Activated CD4-positive, alpha-beta T cell treated with anti-CD3 and anti-CD28 coated beads, Interleukin-2, Interleukin-6, amounts not matched to agents 100 ng/mL and 50 ng/mL, durations not matched to agents 16 hours and 8 hours (primary cell): ENCODE results near the gene PODXL2.
"Not testable (repeated sequence)": the region's sequence is repeated elsewhere in the genome, so short reads cannot be mapped to it uniquely, and the experiment has no call there.

Experiments used
- DNase-seq: peaks from one replicate; pipeline ENCODE4 v3.0.0-alpha.2; 2020

The PODXL2 gene

GRCh38 chr3:127675651-127676391, 46.8 kb downstream of the PODXL2 start:
- no peak for DNase-seq

GRCh38 chr3:127676456-127676855, 47.5 kb downstream of the PODXL2 start:
- DNase-seq = no peak

DNA sequence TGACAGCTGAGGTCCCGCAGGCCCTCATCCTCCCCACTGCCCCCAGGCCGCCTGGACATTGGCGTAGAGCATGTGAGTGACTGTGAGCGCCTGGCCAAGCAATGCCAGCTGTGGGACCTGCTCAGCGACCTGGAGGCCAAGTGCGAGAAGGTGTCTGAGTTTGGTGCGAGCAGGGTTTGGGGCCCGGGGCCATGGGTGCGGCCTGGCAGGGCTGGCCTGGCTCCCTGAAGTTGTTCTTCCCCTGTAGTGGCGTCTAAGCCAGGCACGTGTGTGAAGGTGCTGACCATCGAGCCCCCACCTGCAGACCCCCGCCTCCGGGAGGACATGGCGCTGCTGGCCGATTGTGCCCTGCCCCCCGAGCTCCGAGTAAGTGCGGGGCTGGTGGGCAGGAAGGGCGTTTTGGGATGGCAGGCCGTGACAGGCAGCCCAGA, 48.0 kb downstream of the PODXL2 start:
- DNase-seq = no peak

- no peak for DNase-seq
These were observed 48.7 kb downstream of the PODXL2 start for GRCh38 chr3:127677541-127678314.

- no peak for DNase-seq
These were observed 49.3 kb downstream of the PODXL2 start for GRCh38 chr3:127678315-127678599.

GRCh38 chr3:127678611-127679533, 49.9 kb downstream of the PODXL2 start:
- DNase-seq = no peak

- DNase-seq = no peak
These were observed 50.7 kb downstream of the PODXL2 start for GRCh38 chr3:127679534-127680145.

GRCh38 chr3:127680146-127680661, 51.2 kb downstream of the PODXL2 start:
- DNase-seq = no peak

DNA sequence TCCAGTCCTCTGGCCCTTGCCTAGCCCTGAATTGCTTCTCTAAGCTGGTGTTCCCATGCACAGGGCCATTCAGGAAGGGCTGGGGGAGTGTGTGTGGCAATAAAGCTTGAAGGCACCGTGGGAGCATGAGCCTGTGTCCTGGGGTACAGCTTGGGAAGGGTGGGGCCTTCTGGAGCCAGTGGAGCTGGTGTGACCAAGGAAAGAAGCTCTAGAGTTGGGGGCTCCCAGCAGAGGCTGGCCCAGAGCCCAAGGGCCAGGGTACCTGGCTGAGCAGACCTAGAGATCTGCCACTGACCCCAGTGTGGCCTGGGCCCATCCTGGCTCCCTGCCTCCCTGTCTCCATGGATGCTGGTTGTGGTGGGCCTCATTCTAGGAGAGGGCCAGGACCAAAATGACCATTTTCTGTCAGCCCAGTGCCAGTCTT, 51.8 kb downstream of the PODXL2 start:
- DNase-seq = no peak

DNA sequence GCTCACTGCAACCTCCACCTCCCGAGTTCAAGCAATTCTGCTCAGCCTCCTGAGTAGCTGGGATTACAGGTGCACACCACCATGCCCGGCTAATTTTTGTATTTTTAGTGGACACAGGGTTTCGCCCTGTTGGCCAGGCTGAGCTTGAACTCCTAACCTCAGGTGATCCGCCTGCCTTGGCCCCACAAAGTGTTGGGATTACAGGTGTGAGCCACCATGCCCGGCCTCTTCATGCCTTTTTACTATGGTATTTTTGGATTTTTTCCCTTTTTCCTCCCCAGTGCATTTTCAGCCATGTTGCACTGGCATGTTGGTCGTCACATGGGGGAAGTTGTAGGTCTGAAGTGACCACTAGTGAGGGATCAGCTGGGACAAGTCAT, 53.2 kb downstream of the PODXL2 start:
- not testable (repeated sequence) for DNase-seq

- no peak for DNase-seq
These were observed 53.6 kb downstream of the PODXL2 start for GRCh38 chr3:127682561-127682960.

DNA sequence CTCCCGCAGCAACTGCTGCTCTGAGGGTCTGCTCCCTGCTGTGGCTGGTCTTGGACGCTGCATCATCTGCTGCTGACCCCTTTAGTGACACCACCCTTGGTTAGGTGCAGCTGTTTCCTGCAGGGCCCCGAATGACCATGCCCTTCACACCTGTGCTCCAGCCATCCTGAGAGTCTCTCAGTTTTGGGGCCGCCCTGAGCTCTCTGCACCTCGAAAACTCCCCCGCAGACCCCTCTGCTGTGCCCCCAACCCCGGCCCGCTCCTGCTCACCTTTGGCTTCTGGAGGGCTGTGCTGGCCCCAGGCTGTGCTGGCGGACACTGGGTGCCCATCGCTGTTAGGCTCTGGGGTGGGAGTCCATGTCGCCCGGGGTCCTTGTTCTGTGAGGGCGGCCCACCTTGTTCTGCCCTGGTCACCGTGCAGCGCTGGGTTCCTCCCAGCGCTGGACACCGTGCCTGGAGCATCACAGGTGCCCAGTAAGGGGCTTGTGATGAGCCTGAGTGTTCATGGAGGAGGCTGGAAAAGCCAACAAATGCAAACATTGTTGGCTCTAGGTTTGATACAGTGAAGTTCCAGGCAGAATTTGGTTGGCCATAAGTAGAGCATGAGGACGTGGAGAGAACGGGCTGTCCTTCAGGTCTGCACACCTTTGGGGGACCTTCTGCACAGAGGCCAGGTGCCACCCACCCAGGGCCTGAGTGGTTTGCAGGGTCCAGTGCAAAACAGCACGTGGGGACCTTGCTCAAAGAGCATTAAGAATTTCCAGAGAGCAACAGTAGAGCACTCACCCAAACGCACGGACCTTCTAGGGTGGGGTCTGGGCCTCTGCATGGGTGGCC, 56.1 kb downstream of the PODXL2 start:
- no peak for DNase-seq

- DNase-seq = no peak
These were observed 56.9 kb downstream of the PODXL2 start for GRCh38 chr3:127685708-127686511.

- DNase-seq = no peak
These were observed 57.5 kb downstream of the PODXL2 start for GRCh38 chr3:127686512-127686894.

- DNase-seq = no peak
These were observed 58.3 kb downstream of the PODXL2 start for GRCh38 chr3:127687228-127687737.

DNA sequence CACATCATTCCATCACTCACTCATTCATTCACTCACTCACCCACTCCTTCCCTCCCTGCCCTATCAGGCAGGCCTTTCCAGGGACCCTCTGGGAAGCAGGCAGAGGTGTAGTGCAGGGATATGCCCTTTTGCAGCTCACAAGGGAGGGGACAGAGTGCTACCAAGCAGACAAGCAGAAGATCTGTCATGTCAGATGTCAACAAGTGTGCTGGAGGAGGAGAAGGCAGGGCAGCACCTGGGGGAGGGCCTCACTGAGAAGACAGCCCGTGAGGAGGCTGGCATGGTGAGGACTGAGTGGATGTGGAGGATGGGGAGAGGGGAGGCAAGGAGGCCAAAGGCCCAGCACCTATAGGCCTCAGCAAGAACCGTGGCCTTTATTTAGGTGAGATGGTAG, 59.0 kb downstream of the PODXL2 start:
- DNase-seq = no peak

GRCh38 chr3:127688416-127689265, 59.7 kb downstream of the PODXL2 start:
- DNase-seq = no peak

GRCh38 chr3:127689266-127689860, 60.4 kb downstream of the PODXL2 start:
- no peak for DNase-seq

GRCh38 chr3:127690106-127690505, 61.1 kb downstream of the PODXL2 start:
- no peak for DNase-seq
